Fibroblast of skin of abdomen (primary cell): ENCODE measurements around the gene DLEC1.

Source experiments
- DNase-seq: peaks from one replicate; pipeline ENCODE4 v3.0.0-alpha.2; 2013

The DLEC1 gene

DNA sequence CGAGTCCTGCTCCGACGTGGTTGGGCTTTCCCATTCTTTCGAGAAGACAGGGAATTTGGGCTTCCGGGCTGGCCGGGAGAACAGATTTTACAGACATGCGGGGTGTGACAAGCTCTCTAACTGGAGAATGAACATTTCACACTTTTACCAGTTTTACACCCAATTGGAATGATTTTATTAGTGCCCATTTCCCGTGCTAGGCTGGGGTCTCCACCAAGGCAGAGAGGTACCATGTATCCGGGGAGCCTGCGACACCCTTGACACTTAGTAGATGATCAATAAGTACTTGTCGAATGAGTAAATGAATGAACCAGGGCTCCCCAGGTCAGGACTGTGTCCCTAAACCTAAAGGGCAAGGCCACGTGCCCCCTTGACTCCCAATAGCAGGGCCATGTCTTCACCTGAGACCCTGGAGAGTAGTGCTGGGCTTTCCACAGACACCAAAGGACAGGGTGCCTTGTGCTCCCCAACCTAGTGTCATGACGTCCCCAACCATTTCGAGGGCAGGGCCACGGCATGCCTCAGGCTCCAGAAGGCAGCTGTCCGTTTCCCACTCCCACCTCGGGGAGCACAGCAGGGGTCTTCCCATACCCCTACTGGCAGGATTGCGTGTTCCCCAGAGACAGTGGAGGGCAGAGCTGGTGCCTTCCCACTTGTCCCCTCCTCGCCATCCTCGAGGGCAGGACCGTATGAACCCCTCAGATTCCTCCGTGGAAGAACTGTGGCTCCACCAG is 98.8 kb downstream of the DLEC1 start:
- no peak for DNase-seq

DNA sequence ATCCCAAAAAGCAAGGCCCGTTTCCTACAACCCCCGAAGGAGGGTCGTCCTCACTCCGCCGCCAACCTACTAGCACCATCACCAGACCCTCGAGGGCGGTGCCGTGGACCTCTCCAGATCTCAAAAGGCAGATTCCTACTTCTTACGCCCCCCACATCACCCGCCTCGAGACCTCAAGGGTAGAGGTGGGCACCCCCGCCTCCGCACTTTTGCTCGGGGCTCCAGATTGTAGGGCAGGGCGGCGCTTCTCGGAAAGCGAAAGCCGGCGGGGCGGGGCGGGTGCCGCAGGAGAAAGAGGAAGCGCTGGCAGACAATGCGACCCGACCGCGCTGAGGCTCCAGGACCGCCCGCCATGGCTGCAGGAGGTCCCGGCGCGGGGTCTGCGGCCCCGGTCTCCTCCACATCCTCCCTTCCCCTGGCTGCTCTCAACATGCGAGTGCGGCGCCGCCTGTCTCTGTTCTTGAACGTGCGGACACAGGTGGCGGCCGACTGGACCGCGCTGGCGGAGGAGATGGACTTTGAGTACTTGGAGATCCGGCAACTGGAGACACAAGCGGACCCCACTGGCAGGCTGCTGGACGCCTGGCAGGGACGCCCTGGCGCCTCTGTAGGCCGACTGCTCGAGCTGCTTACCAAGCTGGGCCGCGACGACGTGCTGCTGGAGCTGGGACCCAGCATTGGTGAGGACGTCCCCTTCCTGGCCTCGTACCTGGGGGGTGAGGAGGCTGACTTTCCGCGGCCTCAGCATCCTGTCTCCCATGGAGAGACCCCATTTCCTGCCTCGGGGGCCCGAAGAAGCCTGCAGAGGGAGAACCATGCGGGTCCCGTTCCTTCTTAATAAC is 99.6 kb downstream of the DLEC1 start, which contains the start of gene MYD88:
Gene MYD88, plus strand, starts transcription at position 313 of the 842 bp plus-strand sequence. Its CDS starts 40 bp downstream, at position 353.
- peak; percentile 56 for DNase-seq

DNA sequence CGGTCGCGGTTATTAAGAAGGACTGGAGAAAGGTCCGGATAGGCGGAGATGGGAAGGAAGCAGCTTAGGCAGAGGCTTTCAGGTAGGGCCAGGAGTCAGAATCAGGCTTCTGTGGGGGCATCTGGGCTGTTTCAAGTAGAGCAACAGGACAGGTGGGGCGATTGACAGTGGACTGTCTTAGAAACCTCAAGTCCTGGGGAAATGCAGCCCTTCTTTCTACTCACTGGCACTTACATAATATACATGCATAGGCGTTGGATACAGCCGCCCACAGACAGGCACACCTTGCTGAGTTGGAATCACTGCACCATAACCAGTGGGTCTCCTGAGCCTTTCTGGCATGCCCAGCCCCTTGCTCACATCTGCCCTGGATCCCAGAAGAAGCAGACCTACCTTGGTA is 100.2 kb downstream of the DLEC1 start:
- no peak for DNase-seq

DNA sequence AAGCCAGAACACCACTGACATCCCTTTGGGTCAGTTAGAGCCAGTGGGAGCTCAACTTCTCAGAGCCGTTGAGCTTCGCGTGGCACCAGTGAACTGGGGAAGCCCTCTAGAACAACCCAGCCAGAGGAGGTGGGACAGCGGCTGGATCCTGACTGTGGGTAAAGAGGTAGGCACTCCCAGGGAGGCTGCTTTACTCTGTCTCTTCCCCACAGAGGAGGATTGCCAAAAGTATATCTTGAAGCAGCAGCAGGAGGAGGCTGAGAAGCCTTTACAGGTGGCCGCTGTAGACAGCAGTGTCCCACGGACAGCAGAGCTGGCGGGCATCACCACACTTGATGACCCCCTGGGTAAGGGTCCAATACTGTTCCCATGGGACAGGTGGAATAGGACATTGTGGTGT is 100.6 kb downstream of the DLEC1 start:
- DNase-seq: no peak

DNA sequence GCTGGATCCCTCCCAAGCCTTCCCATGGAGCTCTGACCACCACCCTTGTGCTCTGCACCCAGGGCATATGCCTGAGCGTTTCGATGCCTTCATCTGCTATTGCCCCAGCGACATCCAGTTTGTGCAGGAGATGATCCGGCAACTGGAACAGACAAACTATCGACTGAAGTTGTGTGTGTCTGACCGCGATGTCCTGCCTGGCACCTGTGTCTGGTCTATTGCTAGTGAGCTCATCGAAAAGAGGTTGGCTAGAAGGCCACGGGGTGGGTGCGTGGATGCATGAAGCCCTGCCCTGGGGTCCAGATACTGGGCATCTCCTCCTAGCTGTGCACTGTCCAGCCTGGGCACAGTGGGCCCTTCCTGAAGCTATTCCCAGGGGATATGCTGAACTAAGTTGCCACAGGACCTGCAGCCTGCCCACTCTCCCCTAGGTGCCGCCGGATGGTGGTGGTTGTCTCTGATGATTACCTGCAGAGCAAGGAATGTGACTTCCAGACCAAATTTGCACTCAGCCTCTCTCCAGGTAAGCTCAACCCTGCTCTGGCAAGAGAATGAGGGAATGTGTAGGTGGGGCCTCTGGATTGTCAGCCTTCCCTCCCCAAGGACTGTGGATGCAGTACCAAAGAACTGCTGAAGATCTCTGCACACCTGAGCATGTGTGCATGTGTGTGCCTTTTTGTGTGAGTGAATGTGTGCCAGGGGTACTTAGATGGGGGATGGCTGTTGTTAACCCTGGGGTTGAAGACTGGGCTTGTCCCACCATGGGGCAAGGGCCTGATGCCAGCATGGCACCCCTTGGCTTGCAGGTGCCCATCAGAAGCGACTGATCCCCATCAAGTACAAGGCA is 101.5 kb downstream of the DLEC1 start:
- DNase-seq: no peak

DNA sequence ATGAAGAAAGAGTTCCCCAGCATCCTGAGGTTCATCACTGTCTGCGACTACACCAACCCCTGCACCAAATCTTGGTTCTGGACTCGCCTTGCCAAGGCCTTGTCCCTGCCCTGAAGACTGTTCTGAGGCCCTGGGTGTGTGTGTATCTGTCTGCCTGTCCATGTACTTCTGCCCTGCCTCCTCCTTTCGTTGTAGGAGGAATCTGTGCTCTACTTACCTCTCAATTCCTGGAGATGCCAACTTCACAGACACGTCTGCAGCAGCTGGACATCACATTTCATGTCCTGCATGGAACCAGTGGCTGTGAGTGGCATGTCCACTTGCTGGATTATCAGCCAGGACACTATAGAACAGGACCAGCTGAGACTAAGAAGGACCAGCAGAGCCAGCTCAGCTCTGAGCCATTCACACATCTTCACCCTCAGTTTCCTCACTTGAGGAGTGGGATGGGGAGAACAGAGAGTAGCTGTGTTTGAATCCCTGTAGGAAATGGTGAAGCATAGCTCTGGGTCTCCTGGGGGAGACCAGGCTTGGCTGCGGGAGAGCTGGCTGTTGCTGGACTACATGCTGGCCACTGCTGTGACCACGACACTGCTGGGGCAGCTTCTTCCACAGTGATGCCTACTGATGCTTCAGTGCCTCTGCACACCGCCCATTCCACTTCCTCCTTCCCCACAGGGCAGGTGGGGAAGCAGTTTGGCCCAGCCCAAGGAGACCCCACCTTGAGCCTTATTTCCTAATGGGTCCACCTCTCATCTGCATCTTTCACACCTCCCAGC is 102.4 kb downstream of the DLEC1 start:
- DNase-seq: no peak

DNA sequence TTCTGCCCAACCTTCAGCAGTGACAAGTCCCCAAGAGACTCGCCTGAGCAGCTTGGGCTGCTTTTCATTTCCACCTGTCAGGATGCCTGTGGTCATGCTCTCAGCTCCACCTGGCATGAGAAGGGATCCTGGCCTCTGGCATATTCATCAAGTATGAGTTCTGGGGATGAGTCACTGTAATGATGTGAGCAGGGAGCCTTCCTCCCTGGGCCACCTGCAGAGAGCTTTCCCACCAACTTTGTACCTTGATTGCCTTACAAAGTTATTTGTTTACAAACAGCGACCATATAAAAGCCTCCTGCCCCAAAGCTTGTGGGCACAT is 102.9 kb downstream of the DLEC1 start:
- DNase-seq: no peak

DNA sequence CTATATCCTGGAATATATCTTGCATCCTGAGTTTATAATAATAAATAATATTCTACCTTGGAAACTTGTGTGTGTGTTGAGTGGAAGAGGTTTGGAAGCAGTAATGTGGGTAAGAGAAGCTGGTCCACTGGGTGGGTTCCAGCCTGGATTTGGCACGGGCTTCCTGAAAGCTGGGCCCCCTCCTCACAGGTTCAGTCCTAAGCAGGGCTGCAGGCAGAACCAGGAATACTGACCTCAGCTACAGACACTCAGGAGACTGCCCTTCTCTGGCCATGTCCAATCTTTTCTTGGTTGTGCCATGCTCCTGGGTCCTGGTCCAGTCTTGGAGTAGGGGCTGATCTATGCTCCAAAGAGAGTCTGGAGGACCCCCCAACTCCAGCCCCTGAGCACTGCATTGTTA is 104.0 kb downstream of the DLEC1 start:
- DNase-seq: no peak

DNA sequence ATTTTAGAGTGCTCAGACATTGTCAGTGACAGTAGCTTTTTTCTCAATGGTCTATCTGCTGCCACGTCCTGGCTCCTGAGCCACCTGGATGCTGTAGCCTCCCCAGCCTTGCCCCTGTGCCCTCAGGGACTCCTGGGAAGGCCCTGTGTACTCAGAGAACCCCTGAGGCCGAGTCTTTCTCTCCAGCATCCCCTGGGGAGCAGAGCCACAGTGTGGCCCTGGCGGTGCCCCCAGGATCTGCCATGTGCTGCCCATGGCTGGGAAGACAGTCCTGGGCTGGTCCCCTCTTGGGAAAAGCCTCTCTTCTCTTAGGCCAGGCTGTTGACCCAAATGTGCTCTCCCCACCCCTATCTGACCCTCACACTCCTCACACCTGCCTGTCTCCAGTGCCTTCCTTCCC is 104.5 kb downstream of the DLEC1 start:
- DNase-seq: no peak

DNA sequence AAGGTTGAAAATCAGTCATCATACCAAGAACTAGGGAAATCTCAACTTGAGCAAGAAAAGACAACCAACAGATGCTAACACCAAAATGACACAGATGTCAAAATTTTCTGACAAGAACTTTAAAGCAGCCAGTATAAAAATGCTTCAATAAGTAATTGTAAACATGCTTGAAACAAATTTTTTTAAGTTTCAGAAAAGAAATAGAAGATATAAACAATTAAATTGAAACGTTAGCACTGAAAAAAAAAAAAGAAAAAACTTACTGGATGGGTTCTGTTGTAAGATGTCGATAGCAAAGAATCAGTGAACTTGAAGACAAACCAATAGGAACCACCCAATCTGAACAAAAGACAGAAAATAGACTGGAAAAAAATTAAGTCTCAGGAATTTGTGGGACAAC is 107.5 kb downstream of the DLEC1 start:
- DNase-seq: no peak

DNA sequence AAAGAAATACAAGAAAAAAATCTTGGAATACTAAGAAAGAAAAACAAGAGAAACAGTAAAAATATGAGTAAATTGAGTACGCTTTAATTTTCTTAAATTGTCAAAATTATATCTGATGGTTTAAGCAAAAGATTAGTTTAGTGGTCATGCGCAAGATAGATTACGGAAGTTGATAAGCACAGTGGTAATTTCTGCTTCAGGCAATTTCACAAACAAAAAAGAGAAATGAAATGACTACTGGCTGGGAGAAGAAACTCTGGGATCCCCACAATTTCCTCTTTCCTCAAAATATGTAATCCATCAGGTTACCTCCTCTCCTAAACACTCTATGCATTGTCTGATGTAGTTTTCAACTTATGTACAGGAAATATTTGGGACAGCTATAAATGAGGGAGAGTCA is 108.4 kb downstream of the DLEC1 start:
- no peak for DNase-seq

DNA sequence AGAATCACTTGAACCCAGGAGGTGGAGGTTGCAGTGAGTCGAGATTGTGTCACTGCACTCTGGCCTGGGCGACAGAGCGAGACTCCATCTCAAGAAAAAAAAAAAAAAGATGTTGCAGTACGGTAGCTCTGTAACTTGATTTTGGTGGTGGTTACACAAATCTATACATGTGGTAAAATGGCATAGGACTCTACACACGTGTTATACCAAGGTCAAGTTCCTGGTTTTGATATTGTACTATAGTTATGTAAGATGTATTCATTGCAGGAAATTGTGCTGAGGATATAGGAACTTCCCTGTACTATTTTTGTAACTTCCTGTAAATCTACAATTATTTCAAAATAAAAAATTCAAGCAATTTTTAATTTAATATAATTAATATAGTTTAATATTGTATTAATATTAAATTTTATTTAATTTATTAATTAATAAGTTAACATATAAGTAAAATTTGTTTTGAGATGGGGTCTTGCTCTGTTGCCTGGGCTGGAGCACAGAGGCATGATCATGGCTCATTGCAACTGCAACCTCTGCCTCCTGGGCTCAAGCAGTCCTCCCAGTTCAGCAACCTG is 109.4 kb downstream of the DLEC1 start:
- no peak for DNase-seq

DNA sequence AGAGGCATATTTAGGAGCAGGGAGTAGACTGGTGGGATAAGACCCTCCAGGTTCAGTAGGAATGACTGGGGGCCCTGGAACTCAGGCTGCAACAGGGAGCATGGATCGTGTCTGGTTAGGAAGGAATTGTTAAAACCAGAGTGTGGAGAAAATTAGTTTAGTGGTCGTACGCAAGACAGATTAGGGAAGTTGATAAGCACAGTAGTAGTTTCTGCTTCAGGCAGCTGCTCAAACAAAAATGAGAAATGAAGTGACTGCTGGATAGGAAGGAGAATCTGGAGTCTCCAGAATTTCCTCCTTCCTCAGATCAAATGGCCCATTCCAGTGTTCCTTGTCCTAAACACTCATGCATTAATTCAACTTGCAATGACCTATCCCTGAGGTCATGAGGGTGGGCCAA is 110.7 kb downstream of the DLEC1 start:
- DNase-seq: no peak

DNA sequence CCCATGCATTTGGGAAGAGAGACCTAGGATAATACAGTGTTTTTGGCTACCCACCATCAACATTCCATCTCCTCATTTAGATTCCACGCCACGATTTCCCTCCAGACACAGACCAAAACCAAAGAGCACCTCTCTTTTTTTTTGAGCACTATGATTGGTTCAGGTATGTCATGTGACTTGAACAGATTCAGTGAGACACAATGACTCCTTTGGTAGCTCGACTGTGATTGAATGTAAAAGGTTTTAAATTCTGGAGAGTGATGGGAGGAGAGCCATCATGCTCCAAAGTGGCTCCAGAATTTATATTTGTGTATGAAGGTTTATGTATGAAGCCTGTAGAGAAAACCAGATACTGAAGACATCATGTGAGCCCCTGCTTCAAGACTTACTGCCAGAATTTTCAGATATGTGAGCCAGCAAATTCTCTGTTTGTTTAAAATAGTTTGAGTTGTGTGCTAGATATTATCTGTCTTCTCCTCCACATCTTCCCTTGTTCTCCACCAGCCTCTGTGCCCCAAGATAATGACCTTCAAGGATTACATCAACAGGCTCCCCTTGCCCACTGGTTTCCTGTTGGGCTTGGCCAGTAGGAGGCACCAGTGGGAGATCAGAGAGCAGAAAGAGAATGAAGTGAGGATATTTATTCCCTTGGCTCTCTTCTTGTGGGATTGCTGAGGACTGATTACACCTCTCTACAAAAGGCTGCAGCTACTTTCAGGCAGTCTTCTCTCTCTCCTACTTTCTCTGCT is 111.9 kb downstream of the DLEC1 start:
- DNase-seq: no peak

DNA sequence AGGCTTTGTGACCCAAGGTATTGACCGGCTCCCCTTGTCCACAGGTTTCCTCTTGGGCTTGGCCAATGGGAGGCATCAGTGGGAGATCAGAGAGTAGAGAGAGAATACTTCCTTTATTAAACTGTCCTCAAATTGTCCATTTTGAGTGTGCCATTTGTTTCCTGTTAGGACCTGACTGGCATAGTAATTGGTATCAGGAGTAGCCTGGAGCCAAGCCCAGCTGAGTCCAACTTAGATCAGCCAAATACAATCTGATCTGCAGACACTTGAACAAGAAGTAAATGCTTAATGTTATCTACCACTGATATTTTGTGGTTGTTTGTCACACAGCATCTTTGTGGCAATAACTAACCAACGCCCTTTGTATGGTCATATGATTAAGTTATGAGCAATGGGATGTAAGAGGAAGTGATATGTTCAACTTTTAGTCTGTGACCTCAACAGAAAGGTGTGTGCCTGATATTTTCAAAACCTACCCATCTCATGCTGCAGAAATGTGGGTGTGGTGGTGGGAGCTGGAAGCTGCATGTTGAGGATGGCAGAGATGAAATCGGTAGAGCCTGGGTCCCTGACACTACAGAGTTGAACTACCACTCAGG is 112.8 kb downstream of the DLEC1 start:
- DNase-seq: no peak

DNA sequence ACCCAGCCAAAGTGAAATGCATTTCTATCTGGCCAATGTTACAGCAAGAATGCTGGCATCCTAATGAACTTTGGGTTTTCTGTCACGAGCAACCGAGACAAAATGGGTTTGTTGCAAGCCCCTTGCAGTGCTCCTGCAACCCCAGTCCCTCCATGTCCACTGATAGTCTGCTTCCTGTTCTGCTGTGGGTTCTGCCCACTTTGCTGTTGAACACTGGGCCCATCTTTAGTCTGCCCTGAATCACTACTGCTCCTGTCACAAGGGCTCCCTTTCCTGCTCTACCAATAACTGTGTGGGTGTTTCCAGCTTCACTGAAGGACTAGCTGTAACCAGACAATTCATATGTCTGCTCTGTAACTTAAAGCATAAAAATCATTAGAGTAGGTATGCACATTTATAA is 113.6 kb downstream of the DLEC1 start:
- no peak for DNase-seq

DNA sequence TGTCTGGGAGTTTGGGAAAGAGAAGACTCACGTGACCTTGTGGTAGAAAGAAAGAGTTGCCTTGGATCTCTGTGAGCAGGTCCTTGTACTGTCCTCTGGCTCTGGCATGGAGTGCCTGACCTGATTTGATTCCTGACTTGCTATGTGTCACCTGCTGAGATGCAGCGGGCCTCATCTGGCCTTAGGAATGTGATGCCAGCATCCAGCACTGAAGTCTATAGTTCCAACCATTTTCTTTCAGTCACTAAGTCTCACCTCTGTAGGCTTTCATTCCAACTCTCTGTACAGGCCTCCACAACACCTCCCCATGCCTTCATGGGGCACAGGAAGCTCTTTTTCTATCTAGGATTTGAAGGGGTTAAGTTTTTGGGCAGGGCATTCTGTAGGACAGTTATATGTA is 114.2 kb downstream of the DLEC1 start:
- no peak for DNase-seq

DNA sequence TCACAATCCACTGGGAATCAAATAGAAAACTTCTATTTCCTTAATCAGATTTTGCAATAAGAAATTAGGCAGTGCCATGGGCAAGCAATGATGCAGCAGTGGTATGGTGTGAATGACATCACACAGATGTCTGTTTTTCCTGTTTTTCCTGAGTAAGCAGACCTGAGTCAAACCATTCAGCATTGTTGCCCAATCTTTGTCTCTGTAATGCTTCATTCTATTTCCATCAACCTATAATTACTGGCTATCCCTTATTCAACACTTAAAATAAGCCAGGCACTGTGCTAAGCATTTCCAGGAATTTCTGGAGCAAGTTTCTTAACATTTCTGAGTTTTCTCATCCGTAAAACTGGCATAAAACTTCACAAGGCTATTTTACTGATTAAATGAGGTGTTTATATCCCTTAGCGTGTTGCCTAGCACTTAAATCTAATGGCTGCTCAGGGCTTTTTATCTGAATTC is 115.1 kb downstream of the DLEC1 start:
- peak; percentile 62 for DNase-seq

DNA sequence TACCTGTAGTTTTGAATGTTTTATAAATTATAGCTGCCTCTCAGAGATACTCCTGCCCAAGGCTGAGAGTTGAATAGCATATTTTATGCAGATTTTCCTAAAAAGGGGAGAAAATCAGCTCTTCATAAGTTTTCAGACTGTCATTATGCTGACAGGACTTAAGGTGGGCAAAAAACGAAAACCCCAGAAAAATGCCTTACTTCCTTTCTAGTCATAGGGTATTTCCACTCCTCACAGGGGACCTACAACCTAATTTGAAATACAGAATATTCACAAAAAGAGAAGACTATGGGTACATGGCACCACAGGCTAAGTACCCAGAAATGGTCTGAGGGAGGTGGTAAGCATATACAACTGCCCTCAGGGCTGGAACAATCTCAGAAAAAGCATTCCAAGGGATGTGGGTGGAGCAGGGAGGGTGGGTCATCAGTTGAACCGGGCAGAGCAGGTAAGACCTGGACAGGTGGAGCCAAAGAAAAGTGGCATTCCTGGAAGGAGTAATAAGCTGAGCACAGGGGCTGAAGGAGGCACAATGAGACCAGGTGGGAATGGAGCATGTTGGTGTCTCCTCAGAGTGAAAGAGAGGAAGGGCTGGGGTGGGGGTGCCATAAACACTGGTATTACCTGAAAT is 115.7 kb downstream of the DLEC1 start:
- no peak for DNase-seq

DNA sequence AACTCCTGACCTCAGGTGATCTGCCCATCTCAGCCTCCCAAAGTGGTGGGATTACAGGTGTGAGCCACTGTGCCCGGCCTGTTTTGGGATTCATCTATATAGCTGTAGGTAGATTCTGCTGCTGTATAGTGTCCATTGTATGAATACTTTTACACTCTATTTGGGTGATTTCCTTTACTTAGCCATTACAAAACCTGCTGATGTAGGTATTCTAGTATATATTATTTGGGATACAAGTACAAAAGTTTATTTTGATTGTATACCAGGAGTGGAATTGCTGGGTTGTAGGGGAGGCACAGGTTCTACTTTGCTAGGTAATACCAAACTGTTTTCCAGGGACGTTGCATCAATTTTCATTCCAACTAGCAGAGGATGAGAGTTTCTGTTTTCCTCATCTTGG is 116.8 kb downstream of the DLEC1 start:
- no peak for DNase-seq
